MV-4-11 (cell line): ENCODE results near the gene TYR.
"Not testable (repeated sequence)": the region's sequence is repeated elsewhere in the genome, so short reads cannot be mapped to it uniquely, and the experiment has no call there.

ENCODE experiments used
- DNase-seq: peaks from one replicate; lab custom pipeline; 2025; lab: John Stamatoyannopoulos, UW

Gene TYR

GRCh38 chr11:89177691-89178231 is at the start of gene TYR:
Gene TYR, plus strand, starts transcription at chr11:89177875. Its CDS starts 79 bp downstream, at chr11:89177954.
- DNase-seq: no peak

GRCh38 chr11:89136606-89137005 is 41.1 kb upstream of the TYR start:
- DNase-seq: no peak

GRCh38 chr11:89147229-89147628 is 30.4 kb upstream of the TYR start:
- no peak for DNase-seq

- DNase-seq: no peak
Observed at GRCh38 chr11:89159974-89160373, 17.7 kb upstream of the TYR start.

- DNase-seq: no peak
Observed at GRCh38 chr11:89161949-89162348, 15.7 kb upstream of the TYR start.

GRCh38 chr11:89163686-89164085 is 14.0 kb upstream of the TYR start:
- no peak for DNase-seq

GRCh38 chr11:89168396-89168795 is 9.3 kb upstream of the TYR start:
- DNase-seq: no peak

- DNase-seq: no peak
Observed at GRCh38 chr11:89175796-89176195, 1.9 kb upstream of the TYR start.

- DNase-seq: no peak
Observed at GRCh38 chr11:89176938-89177337, 737 bp upstream of the TYR start.

GRCh38 chr11:89181111-89181510 is 3.4 kb downstream of the TYR start:
- DNase-seq: no peak

- no peak for DNase-seq
Observed at GRCh38 chr11:89182773-89183518, 5.3 kb downstream of the TYR start.

GRCh38 chr11:89184021-89184420 is 6.3 kb downstream of the TYR start:
- no peak for DNase-seq

- no peak for DNase-seq
Observed at GRCh38 chr11:89189776-89190175, 12.1 kb downstream of the TYR start.

- no peak for DNase-seq
Observed at GRCh38 chr11:89201138-89201537, 23.5 kb downstream of the TYR start.

- no peak for DNase-seq
Observed at GRCh38 chr11:89203814-89204213, 26.1 kb downstream of the TYR start.

GRCh38 chr11:89205378-89205777 is 27.7 kb downstream of the TYR start:
- no peak for DNase-seq

- DNase-seq: no peak
Observed at GRCh38 chr11:89220684-89221339, 43.1 kb downstream of the TYR start.

GRCh38 chr11:89235083-89235482 is 57.4 kb downstream of the TYR start:
- DNase-seq: no peak

- DNase-seq: no peak
Observed at GRCh38 chr11:89235976-89236375, 58.3 kb downstream of the TYR start.

GRCh38 chr11:89247007-89247406 is 69.3 kb downstream of the TYR start:
- not testable (repeated sequence) for DNase-seq

GRCh38 chr11:89249196-89249595 is 71.5 kb downstream of the TYR start:
- DNase-seq: no peak

GRCh38 chr11:89261483-89261882 is 83.8 kb downstream of the TYR start:
- DNase-seq: peak; percentile 2

GRCh38 chr11:89267660-89268302 is 90.1 kb downstream of the TYR start:
- DNase-seq: no peak
